IMR-90 (cell line): ENCODE measurements around the gene IL2RA. TPM values are rescaled to one million over a fixed set of nuclear protein-coding genes. Genes with fewer than 3 reads are reported as not detected.

Experiments
- ATAC-seq: fragments of 200-7000 bp; cut with Tn5 transposase; 2 replicates; pipeline ENCODE4 v1.9.1; 2020; ENCODE audit warnings: low read depth, mild to moderate bottlenecking, moderate library complexity
- BruUV-seq: library from RNA; stranded (reverse); fragments of 400-500 nt; replicated peaks from 2 replicates; lab custom pipeline; 2021; lab: Mats Ljungman, UMichigan
- CTCF ChIA-PET: fragments of 300-600 bp; formaldehyde crosslinking; extraction: SDS; loops from one replicate; lab custom pipeline; 2021; ENCODE audit warnings: antibody characterized with exemption; lab: Yijun Ruan, JAX
- POLR2A ChIA-PET: fragments of 300-600 bp; sonication (Branson Sonifier 250); formaldehyde crosslinking; loops from one replicate; lab custom pipeline; 2022; ENCODE audit warnings: antibody characterized with exemption; ENCODE audit not compliant: unreplicated experiment; lab: Charles Lee
- DNase-seq: peaks from one replicate; pipeline ENCODE4 v3.0.0; 2013
- H2AFZ ChIP-seq: replicated peaks from 2 replicates; pipeline ENCODE3; 2013; ENCODE audit warnings: low read length, mild to moderate bottlenecking; ENCODE audit not compliant: poor library complexity
- H2AK5ac ChIP-seq: 2 replicates; pipeline ENCODE4 v1.6.1; 2013; ENCODE audit warnings: low read depth, low read length, inconsistent platforms
- H2AK9ac ChIP-seq: replicated peaks from 2 replicates; pipeline ENCODE3; 2013; ENCODE audit warnings: mild to moderate bottlenecking, low read depth, low read length, moderate library complexity; ENCODE audit not compliant: poor library complexity
- H2BK120ac ChIP-seq: 2 replicates; pipeline ENCODE4 v1.6.1; 2013; ENCODE audit warnings: low read depth, low read length, inconsistent platforms
- H2BK15ac ChIP-seq: 3 replicates; pipeline ENCODE4 v1.6.1; 2013; ENCODE audit warnings: low read depth, low read length, inconsistent platforms
- H2BK20ac ChIP-seq: 2 replicates; pipeline ENCODE4 v1.6.1; 2013; ENCODE audit warnings: low read depth, mild to moderate bottlenecking, inconsistent platforms, low read length, moderate library complexity
- H2BK5ac ChIP-seq: 2 replicates; pipeline ENCODE4 v1.6.1; 2013; ENCODE audit warnings: mild to moderate bottlenecking, low read depth, low read length, inconsistent platforms; ENCODE audit not compliant: poor library complexity, severe bottlenecking
- H3K14ac ChIP-seq: replicated peaks from 2 replicates; pipeline ENCODE4 v1.6.1; 2013; ENCODE audit warnings: low read depth, low read length, inconsistent platforms
- H3K18ac ChIP-seq: 2 replicates; pipeline ENCODE4 v1.6.1; 2013; ENCODE audit warnings: low read depth, low read length, control low read depth
- H3K23ac ChIP-seq: 2 replicates; pipeline ENCODE4 v1.6.1; 2013; ENCODE audit warnings: low read depth, low read length, inconsistent platforms
- H3K27ac ChIP-seq: 2 replicates; pipeline ENCODE4 v1.5.1; 2013; ENCODE audit warnings: mild to moderate bottlenecking, control low read depth, low read length; ENCODE audit not compliant: insufficient read depth
- H3K27me3 ChIP-seq: 2 replicates; pipeline ENCODE4 v1.6.1; 2013; ENCODE audit warnings: low read length; ENCODE audit not compliant: control insufficient read depth, insufficient read depth
- H3K36me3 ChIP-seq: 2 replicates; pipeline ENCODE4 v1.6.1; 2013; ENCODE audit warnings: low read length, mixed read lengths; ENCODE audit not compliant: control insufficient read depth, insufficient read depth
- H3K4ac ChIP-seq: 2 replicates; pipeline ENCODE4 v1.6.1; 2013; ENCODE audit warnings: low read depth, low read length, inconsistent platforms
- H3K4me1 ChIP-seq: 2 replicates; pipeline ENCODE4 v1.6.1; 2013; ENCODE audit warnings: low read length, mixed read lengths; ENCODE audit not compliant: control insufficient read depth, insufficient read depth
- H3K4me2 ChIP-seq: 2 replicates; pipeline ENCODE4 v1.6.1; 2013; ENCODE audit warnings: low read depth, mild to moderate bottlenecking, control low read depth, low read length, moderate library complexity
- H3K4me3 ChIP-seq: 2 replicates; pipeline ENCODE4 v1.5.1; 2013; ENCODE audit warnings: low read depth, mild to moderate bottlenecking, control low read depth, low read length, moderate library complexity; ENCODE audit not compliant: insufficient read depth
- H3K56ac ChIP-seq: 2 replicates; pipeline ENCODE4 v1.6.1; 2013; ENCODE audit warnings: low read length, inconsistent platforms; ENCODE audit not compliant: insufficient read depth; ENCODE audit errors: extremely low read depth
- H3K79me1 ChIP-seq, 2 experiments: 2 replicates each; pipeline ENCODE4 v1.6.1; 2013; ENCODE audit warnings: low read length in 2 of 2, inconsistent platforms in 1 of 2, low read depth in 1 of 2
- H3K9ac ChIP-seq: 2 replicates; pipeline ENCODE4 v1.6.1; 2013; ENCODE audit warnings: low read depth, low read length, control low read depth
- H3K9me1 ChIP-seq: 2 replicates; pipeline ENCODE4 v1.6.1; 2013; ENCODE audit warnings: low read length, inconsistent platforms; ENCODE audit not compliant: insufficient read depth
- H3K9me3 ChIP-seq: 2 replicates; pipeline ENCODE4 v1.6.1; 2013; ENCODE audit warnings: low read length; ENCODE audit not compliant: control insufficient read depth, insufficient read depth
- H4K20me1 ChIP-seq: 2 replicates; pipeline ENCODE4 v1.6.1; 2013; ENCODE audit warnings: low read length, inconsistent platforms; ENCODE audit not compliant: insufficient read depth
- H4K5ac ChIP-seq: 2 replicates; pipeline ENCODE4 v1.6.1; 2013; ENCODE audit warnings: mild to moderate bottlenecking, low read depth, low read length, control low read depth
- H4K8ac ChIP-seq, 2 experiments: 2 replicates each; pipeline ENCODE4 v1.6.1; 2013; ENCODE audit warnings: low read depth in 2 of 2, low read length in 2 of 2, control low read depth in 1 of 2, inconsistent platforms in 1 of 2
- H4K91ac ChIP-seq: 2 replicates; pipeline ENCODE4 v1.6.1; 2013; ENCODE audit warnings: low read depth, low read length, inconsistent platforms; ENCODE audit not compliant: insufficient read depth
- BHLHE40 ChIP-seq: fragments of 150-350 bp; IDR thresholded peaks from 2 replicates; pipeline ENCODE4 v1.6.1; 2016; ENCODE audit warnings: mild to moderate bottlenecking, low read depth, low read length
- CHD1 ChIP-seq: IDR thresholded peaks from 2 replicates; pipeline ENCODE4 v1.6.1; 2012; ENCODE audit warnings: low read depth, low read length, improper control_type of control experiment
- MAFK ChIP-seq: IDR thresholded peaks from 2 replicates; pipeline ENCODE4 v1.6.1; 2012; ENCODE audit warnings: low read depth, low read length, improper control_type of control experiment
- NFE2L2 ChIP-seq: fragments of 150-350 bp; IDR thresholded peaks from 2 replicates; pipeline ENCODE4 v1.6.1; 2016; ENCODE audit warnings: low read depth, mild to moderate bottlenecking, low read length
- RAD21 ChIP-seq: IDR thresholded peaks from 2 replicates; pipeline ENCODE4 v1.6.1; 2012; ENCODE audit warnings: low read length, improper control_type of control experiment
- RFX5 ChIP-seq: IDR thresholded peaks from 2 replicates; pipeline ENCODE4 v1.8.0; 2012; ENCODE audit warnings: low read depth, mild to moderate bottlenecking, low read length, moderate library complexity
- WGBS, 2 experiments: methylation state at CpG; one replicate each; pipeline versions ENCODE4 v1.1.5 to v1.1.7; 2013; ENCODE audit warnings: missing lambda C conversion rate in 2 of 2; ENCODE audit not compliant: insufficient read length in 1 of 2; ENCODE audit errors: extremely low coverage in 2 of 2; 5-methylcytosine and 5-hydroxymethylcytosine counted together
- dilution Hi-C: fragments of 300-500 bp; cut with HindIII; formaldehyde crosslinking; loops from one replicate; pipeline ENCODE4 v1.14.3; 2018; ENCODE audit warnings: low sequenced_read_pairs; ENCODE audit not compliant: unreplicated experiment
- in situ Hi-C: fragments of 300-500 bp; cut with MboI; formaldehyde crosslinking; loops from 3 replicates; pipeline ENCODE4 v1.14.3; 2019; ENCODE audit warnings: low sequenced_read_pairs, inconsistent platforms, mixed read lengths
- intact Hi-C: fragments of 100-400 bp; cut with micrococcal nuclease; formaldehyde crosslinking; loops from 2 replicates; pipeline ENCODE4 v1.10.0; 2022
- polyA plus RNA-seq, 3 experiments: library from polyadenylated mRNA; depleted of rRNA; stranded (reverse); fragments of >200 nt; gene quantifications; 2 replicates each; pipeline ENCODE4 v1.2.3, GENCODE V29; 2012; ENCODE audit warnings: low replicate concordance in 1 of 3
- total RNA-seq: library from RNA; depleted of rRNA; stranded (reverse); fragments of >200 nt; gene quantifications from 2 replicates; pipeline ENCODE4 v1.2.3, GENCODE V29; 2012
- TF ChIP-seq, protein P1 (sequence below): fragments of 150-350 bp; IDR thresholded peaks from 2 replicates; pipeline ENCODE4 v1.6.1; 2017; ENCODE audit warnings: mild to moderate bottlenecking, antibody characterized with exemption, low read length, low read depth

IL2RA gene
- total and polyA plus RNA-seq, 2 of the 4 experiments (the other 2 are of a cell fraction): not detected

DNA sequence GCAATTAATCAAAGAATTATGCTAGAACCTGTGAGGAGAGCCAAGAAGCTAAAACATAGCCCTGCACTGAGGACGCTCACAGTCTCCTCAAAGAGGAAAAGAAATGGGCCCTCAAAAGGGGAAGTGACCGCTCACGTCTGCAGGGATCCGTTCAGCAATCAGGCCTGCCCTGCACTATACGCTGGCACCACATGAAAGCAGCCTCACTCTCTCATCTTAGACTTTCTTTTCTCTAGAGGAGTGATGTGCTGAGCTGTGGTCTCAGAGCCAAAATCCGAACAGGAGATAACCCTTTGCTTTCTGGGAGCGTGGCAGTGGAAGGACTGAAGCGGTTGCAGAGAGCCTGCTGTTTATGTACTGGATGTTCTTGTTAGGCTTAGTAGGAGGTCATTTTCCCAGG lies 6.3 kb upstream of the IL2RA start:
- in situ Hi-C loops (no loop called here), intact Hi-C loops (no loop called here), dilution Hi-C loops (no loop called here)
- no peak overlapping the region for H2AK5ac ChIP-seq
- no peak overlapping the region for H3K23ac ChIP-seq
- ChIA-PET CTCF (no interaction called here), POLR2A (interaction anchor here (0.7 kb wide), 1 partner anchor 136 kb away, joined by 5 read pairs; no protein-coding TSS in a partner anchor)
- H3K4me1 ChIP-seq: no peaks in the 10 kb centered on the region
- H2AFZ ChIP-seq: no peak overlapping the region
- H3K9ac ChIP-seq: no peak overlapping the region
- H3K4me2 ChIP-seq: no peak overlapping the region
- no TSS peak for BruUV-seq
- H3K56ac ChIP-seq: no peak overlapping the region
- no peak overlapping the region for H2BK20ac ChIP-seq
- H2BK15ac ChIP-seq: no peak overlapping the region
- no peaks in the 10 kb centered on the region for H4K20me1 ChIP-seq
- no peak overlapping the region for H2BK5ac ChIP-seq
- no peak overlapping the region for H4K91ac ChIP-seq
- no peak overlapping the region for H4K8ac ChIP-seq
- H2BK120ac ChIP-seq: no peak overlapping the region
- no peaks in the 10 kb centered on the region for H3K36me3 ChIP-seq
- H3K9me1 ChIP-seq: no peaks in the 10 kb centered on the region
- no peak overlapping the region for H4K5ac ChIP-seq
- H3K18ac ChIP-seq: no peak overlapping the region
- TF ChIP-seq, protein P1, sequence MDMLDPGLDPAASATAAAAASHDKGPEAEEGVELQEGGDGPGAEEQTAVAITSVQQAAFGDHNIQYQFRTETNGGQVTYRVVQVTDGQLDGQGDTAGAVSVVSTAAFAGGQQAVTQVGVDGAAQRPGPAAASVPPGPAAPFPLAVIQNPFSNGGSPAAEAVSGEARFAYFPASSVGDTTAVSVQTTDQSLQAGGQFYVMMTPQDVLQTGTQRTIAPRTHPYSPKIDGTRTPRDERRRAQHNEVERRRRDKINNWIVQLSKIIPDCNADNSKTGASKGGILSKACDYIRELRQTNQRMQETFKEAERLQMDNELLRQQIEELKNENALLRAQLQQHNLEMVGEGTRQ: no peak
- no peak for TF ChIP-seq RAD21
- TF ChIP-seq BHLHE40: no peak
- TF ChIP-seq MAFK: no peak
- no peak for TF ChIP-seq NFE2L2
- TF ChIP-seq CHD1: no peak
- no peak for TF ChIP-seq RFX5
- H3K27ac ChIP-seq: no peak overlapping the region
- no peaks in the 10 kb centered on the region for H3K79me1 ChIP-seq
- no peak overlapping the region for H3K4me3 ChIP-seq
- WGBS, 2 experiments: 40% methylated on average over 1 of the region's 8 CpGs; no CpG with 5 or more reads in 1 of the 2 experiments
- no peak overlapping the region for H3K4ac ChIP-seq
- H2AK9ac ChIP-seq: no peak overlapping the region
- no peak for ATAC-seq
- H3K9me3 ChIP-seq: peaks cover 2% of the 10 kb centered on the region; the same call in 1 of the 2 replicates
- H3K27me3 ChIP-seq: peaks cover 28% of the 10 kb centered on the region
- DNase-seq: no peak
- H3K14ac ChIP-seq: no peak overlapping the region
